ENCODE results near the gene NFILZ. TPM values are rescaled to one million over a fixed set of nuclear protein-coding genes. Genes with fewer than 3 reads are reported as not detected.

The NFILZ gene
- total RNA-seq, 1 donor from 2014 or later, result not detected

GRCh38 chr19:8654591-8655339, 24.3 kb downstream of the NFILZ start:
- TF ChIP-seq, protein P1, sequence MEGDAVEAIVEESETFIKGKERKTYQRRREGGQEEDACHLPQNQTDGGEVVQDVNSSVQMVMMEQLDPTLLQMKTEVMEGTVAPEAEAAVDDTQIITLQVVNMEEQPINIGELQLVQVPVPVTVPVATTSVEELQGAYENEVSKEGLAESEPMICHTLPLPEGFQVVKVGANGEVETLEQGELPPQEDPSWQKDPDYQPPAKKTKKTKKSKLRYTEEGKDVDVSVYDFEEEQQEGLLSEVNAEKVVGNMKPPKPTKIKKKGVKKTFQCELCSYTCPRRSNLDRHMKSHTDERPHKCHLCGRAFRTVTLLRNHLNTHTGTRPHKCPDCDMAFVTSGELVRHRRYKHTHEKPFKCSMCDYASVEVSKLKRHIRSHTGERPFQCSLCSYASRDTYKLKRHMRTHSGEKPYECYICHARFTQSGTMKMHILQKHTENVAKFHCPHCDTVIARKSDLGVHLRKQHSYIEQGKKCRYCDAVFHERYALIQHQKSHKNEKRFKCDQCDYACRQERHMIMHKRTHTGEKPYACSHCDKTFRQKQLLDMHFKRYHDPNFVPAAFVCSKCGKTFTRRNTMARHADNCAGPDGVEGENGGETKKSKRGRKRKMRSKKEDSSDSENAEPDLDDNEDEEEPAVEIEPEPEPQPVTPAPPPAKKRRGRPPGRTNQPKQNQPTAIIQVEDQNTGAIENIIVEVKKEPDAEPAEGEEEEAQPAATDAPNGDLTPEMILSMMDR (IDR thresholded peaks at IDR 0.05; ENCODE audit: unreplicated experiment), result peak; percentile 93
- H3K4me3 Mint-ChIP-seq (ENCODE audit: unreplicated experiment), result no peak overlapping the region
- peaks cover 10% of the 10 kb centered on the region for H3K27me3 Mint-ChIP-seq (ENCODE audit: unreplicated experiment)
- peaks cover 34% of the 10 kb centered on the region for H3K9me3 Mint-ChIP-seq (ENCODE audit: unreplicated experiment)
- peak; percentile 58 for DNase-seq (ENCODE audit: low spot score)
- no peaks in the 10 kb centered on the region for H3K4me1 Mint-ChIP-seq (ENCODE audit: unreplicated experiment)
- H3K36me3 Mint-ChIP-seq (ENCODE audit: low read depth, unreplicated experiment), result peaks cover 15% of the 10 kb centered on the region
- H3K27ac Mint-ChIP-seq (ENCODE audit: unreplicated experiment), result no peak overlapping the region

- peaks cover 37% of the 10 kb centered on the region for H3K9me3 Mint-ChIP-seq (ENCODE audit: unreplicated experiment)
- H3K27me3 Mint-ChIP-seq (ENCODE audit: unreplicated experiment), result peaks cover 10% of the 10 kb centered on the region
- H3K4me3 Mint-ChIP-seq (ENCODE audit: unreplicated experiment), result no peak overlapping the region
- H3K27ac Mint-ChIP-seq (ENCODE audit: unreplicated experiment), result no peak overlapping the region
- H3K36me3 Mint-ChIP-seq (ENCODE audit: low read depth, unreplicated experiment), result peaks cover 15% of the 10 kb centered on the region
- TF ChIP-seq, protein P1 (IDR thresholded peaks at IDR 0.05; ENCODE audit: unreplicated experiment), result no peak
- H3K4me1 Mint-ChIP-seq (ENCODE audit: unreplicated experiment), result no peaks in the 10 kb centered on the region
- no peak for DNase-seq (ENCODE audit: low spot score)
These were observed 24.9 kb downstream of the NFILZ start for GRCh38 chr19:8655340-8655709.

DNA sequence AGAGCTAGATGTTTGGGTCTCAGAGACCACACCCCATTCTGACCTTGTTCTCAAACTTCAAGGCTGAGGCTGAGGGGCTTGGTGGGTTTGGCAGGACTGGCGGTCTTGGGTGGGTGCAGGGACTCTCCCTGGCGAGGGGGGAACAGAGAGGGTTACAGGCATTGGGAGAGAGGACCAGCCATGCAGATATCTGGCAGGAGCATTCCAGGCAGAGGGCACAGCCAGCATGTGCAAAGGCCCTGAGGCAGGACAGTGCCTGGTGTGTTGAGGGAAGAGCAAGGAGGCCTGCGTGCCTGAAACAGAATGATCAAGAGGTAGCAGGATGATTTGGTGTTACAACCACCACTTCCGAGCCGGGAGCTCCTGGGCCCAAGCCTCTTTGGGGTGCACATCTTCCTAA, 27.4 kb downstream of the NFILZ start:
- H3K4me3 Mint-ChIP-seq (ENCODE audit: unreplicated experiment), result peak overlapping the region; percentile 60
- peaks cover 13% of the 10 kb centered on the region for H3K27me3 Mint-ChIP-seq (ENCODE audit: unreplicated experiment)
- H3K9me3 Mint-ChIP-seq (ENCODE audit: unreplicated experiment), result peaks cover 47% of the 10 kb centered on the region
- peaks cover 23% of the 10 kb centered on the region for H3K36me3 Mint-ChIP-seq (ENCODE audit: low read depth, unreplicated experiment)
- DNase-seq (ENCODE audit: low spot score), result no peak
- TF ChIP-seq, protein P1 (IDR thresholded peaks at IDR 0.05; ENCODE audit: unreplicated experiment), result no peak
- H3K27ac Mint-ChIP-seq (ENCODE audit: unreplicated experiment), result no peak overlapping the region
- no peaks in the 10 kb centered on the region for H3K4me1 Mint-ChIP-seq (ENCODE audit: unreplicated experiment)

GRCh38 chr19:8659905-8660304, 29.5 kb downstream of the NFILZ start:
- H3K9me3 Mint-ChIP-seq (ENCODE audit: unreplicated experiment), result peaks cover 55% of the 10 kb centered on the region
- no peaks in the 10 kb centered on the region for H3K4me1 Mint-ChIP-seq (ENCODE audit: unreplicated experiment)
- H3K4me3 Mint-ChIP-seq (ENCODE audit: unreplicated experiment), result no peak overlapping the region
- H3K36me3 Mint-ChIP-seq (ENCODE audit: low read depth, unreplicated experiment), result peaks cover 26% of the 10 kb centered on the region
- H3K27ac Mint-ChIP-seq (ENCODE audit: unreplicated experiment), result no peak overlapping the region
- DNase-seq (ENCODE audit: low spot score), result no peak
- H3K27me3 Mint-ChIP-seq (ENCODE audit: unreplicated experiment), result peaks cover 15% of the 10 kb centered on the region
- TF ChIP-seq, protein P1 (IDR thresholded peaks at IDR 0.05; ENCODE audit: unreplicated experiment), result no peak

- H3K4me1 Mint-ChIP-seq (ENCODE audit: unreplicated experiment), result no peaks in the 10 kb centered on the region
- TF ChIP-seq, protein P1 (IDR thresholded peaks at IDR 0.05; ENCODE audit: unreplicated experiment), result no peak
- no peak overlapping the region for H3K27ac Mint-ChIP-seq (ENCODE audit: unreplicated experiment)
- DNase-seq (ENCODE audit: low spot score), result no peak
- H3K4me3 Mint-ChIP-seq (ENCODE audit: unreplicated experiment), result no peak overlapping the region
- peaks cover 8% of the 10 kb centered on the region for H3K27me3 Mint-ChIP-seq (ENCODE audit: unreplicated experiment)
- peaks cover 44% of the 10 kb centered on the region for H3K9me3 Mint-ChIP-seq (ENCODE audit: unreplicated experiment)
- H3K36me3 Mint-ChIP-seq (ENCODE audit: low read depth, unreplicated experiment), result peaks cover 31% of the 10 kb centered on the region
These were observed 31.8 kb downstream of the NFILZ start for GRCh38 chr19:8662263-8662662.
